ENCODE data around the gene FNBP1L.

FNBP1L gene

DNA sequence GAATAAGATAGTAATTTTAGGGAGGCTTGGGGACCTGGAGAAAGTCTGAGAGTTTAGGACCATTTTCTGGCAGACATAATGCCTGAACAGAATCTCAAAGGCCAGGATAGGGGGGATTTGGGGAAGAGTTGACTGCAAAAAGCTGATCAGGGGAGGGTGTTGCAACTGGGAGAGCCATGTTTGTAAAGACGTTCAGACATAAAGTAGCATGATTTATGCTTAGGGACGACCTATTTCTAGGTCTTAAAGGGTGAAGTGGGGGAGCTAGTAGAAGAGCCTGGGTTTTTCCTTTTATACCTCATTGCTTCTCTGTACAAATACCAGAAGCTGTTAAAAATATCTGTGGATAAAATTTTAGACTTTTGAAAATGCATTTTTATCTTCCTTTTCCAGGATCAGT is 51.2 kb downstream of the FNBP1L start:
- no peak for DNase-seq (ENCODE audit: low read depth)
- TF ChIP-seq, protein P1, sequence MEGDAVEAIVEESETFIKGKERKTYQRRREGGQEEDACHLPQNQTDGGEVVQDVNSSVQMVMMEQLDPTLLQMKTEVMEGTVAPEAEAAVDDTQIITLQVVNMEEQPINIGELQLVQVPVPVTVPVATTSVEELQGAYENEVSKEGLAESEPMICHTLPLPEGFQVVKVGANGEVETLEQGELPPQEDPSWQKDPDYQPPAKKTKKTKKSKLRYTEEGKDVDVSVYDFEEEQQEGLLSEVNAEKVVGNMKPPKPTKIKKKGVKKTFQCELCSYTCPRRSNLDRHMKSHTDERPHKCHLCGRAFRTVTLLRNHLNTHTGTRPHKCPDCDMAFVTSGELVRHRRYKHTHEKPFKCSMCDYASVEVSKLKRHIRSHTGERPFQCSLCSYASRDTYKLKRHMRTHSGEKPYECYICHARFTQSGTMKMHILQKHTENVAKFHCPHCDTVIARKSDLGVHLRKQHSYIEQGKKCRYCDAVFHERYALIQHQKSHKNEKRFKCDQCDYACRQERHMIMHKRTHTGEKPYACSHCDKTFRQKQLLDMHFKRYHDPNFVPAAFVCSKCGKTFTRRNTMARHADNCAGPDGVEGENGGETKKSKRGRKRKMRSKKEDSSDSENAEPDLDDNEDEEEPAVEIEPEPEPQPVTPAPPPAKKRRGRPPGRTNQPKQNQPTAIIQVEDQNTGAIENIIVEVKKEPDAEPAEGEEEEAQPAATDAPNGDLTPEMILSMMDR (IDR thresholded peaks at IDR 0.05; ENCODE audit: insufficient read depth, low read depth, low read length, missing control alignments) = no peak
- H3K4me3 ChIP-seq (ENCODE audit: low read depth, low read length) = no peak overlapping the region

DNA sequence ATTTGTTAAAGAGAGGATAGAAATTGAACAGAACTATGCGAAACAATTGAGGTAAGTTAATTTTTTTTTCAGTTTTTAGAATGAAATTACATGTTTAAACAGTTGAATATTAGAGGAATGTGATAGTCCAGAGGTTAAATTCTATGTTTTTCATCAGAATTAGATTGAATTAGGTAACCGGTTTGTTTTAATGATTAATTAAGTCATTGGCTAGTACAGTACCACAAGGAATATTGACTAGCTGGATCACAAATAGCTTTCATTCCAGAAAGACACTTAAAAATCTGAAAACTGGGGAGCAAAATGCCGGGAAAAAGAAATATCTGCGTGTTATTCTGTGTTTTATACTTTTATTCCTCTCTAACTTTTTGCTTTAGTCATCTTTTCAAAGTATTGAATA is 51.6 kb downstream of the FNBP1L start:
- TF ChIP-seq, protein P1 (IDR thresholded peaks at IDR 0.05; ENCODE audit: insufficient read depth, low read depth, low read length, missing control alignments) = no peak
- H3K4me3 ChIP-seq (ENCODE audit: low read depth, low read length) = no peak overlapping the region
- no peak for DNase-seq (ENCODE audit: low read depth)

DNA sequence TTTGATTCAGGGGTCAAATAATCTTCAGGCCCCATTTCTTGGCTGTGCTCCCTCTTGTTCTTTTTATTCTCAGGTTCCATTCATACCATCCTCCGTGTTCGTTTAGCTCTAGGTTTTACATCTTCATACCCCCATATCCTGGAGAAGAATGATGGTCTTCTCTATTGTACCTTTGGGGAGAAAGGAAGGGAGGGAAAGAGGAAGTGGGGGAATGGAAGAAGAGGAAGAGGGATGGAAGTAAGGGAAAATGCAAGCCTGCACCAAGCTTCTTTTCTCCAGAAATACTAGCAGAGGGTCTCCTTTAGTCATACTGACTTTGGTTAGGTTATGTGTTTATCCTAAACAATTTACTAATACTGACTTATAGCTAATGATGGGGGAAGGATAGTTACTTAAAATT is 52.4 kb downstream of the FNBP1L start:
- H3K4me3 ChIP-seq (ENCODE audit: low read depth, low read length) = no peak overlapping the region
- TF ChIP-seq, protein P1 (IDR thresholded peaks at IDR 0.05; ENCODE audit: insufficient read depth, low read depth, low read length, missing control alignments) = no peak
- no peak for DNase-seq (ENCODE audit: low read depth)

DNA sequence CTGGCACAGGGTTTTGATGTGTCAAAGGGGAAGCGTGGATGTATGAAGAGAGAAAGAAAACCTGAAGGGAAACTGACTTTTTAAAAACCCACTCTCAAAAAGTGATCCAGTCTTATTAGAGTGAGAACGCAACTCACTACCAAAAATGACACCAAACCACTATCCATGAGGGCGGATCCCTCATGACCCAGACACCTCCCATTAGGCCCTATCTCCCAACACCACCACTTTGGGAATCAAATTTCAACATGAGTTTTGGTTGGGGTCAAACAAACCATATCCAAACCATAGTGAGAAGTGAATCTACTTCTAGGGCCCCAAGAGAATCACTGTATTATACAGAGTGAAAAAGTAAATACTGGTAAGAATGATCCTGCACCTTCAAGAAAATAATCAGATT is 53.5 kb downstream of the FNBP1L start:
- H3K4me3 ChIP-seq (ENCODE audit: low read depth, low read length) = no peak overlapping the region
- DNase-seq (ENCODE audit: low read depth) = no peak
- TF ChIP-seq, protein P1 (IDR thresholded peaks at IDR 0.05; ENCODE audit: insufficient read depth, low read depth, low read length, missing control alignments) = no peak

DNA sequence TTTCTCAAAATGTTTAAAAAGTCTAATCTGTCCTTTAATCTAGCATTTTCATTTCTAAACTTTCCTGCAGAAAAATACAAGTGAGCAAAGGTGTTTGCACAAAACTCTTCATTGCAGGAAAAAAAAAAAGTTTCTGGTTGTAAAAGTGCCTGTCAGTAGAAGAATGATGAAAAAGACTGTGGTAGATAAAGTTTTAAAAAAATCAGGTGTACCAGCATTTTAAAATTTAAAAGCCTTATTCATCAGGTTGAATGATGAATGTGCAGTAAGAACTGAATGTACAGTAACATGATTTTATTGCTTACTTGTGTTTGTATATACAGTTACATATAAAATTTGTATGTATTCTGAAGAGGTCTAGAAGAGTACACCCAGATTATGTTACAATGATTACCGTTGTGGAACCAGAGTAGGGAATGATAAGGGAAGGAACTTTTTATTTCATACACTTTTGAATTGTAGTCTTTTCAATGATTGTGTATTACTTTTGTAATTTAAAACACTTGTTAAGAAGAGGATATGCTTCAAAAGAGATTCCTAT is 54.0 kb downstream of the FNBP1L start:
- TF ChIP-seq, protein P1 (IDR thresholded peaks at IDR 0.05; ENCODE audit: insufficient read depth, low read depth, low read length, missing control alignments) = no peak
- no peak for DNase-seq (ENCODE audit: low read depth)
- no peak overlapping the region for H3K4me3 ChIP-seq (ENCODE audit: low read depth, low read length)

DNA sequence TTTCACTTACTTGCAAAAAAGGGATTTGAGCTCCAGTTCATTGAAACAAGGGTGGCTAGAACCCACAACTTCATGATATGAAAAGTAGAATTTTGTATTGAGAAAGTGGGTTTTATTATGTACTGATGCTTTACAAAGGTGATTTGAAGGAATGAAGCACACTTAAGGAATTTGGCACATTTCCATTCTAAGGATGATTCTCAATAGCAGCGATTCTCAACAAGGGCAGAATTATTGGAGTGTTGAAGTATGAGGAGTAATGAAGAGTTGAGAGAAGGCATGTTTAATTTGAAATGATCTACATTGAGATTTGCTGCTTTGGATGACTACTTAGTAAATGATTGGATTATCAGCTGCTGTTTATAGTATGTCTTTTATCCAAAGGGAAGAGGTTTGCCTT is 54.7 kb downstream of the FNBP1L start:
- TF ChIP-seq, protein P1 (IDR thresholded peaks at IDR 0.05; ENCODE audit: insufficient read depth, low read depth, low read length, missing control alignments) = no peak
- no peak overlapping the region for H3K4me3 ChIP-seq (ENCODE audit: low read depth, low read length)
- no peak for DNase-seq (ENCODE audit: low read depth)

DNA sequence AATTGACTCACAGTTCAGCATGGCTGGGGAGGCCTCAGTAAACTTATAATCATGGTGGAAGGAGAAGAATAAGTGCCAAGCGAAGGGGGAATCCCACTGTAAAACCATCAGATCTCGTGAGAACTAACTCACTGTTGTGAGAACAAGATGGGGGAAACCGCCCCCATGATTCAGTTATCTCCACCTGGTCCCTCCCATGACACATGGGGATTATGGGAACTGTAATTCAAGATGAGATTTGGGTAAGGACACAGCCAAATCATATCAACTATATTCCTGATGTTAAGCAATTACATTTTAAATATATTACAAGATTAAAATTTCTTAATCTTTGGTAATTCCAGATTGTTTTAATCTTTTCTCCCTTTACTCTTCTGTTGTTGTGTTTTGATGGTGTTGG is 55.2 kb downstream of the FNBP1L start:
- DNase-seq (ENCODE audit: low read depth) = no peak
- TF ChIP-seq, protein P1 (IDR thresholded peaks at IDR 0.05; ENCODE audit: insufficient read depth, low read depth, low read length, missing control alignments) = no peak

More for the DNA sequence above, 55.2 kb downstream of the FNBP1L start:
- H3K4me3 ChIP-seq (ENCODE audit: low read depth, low read length) = no peak overlapping the region
